Common myeloid progenitor, CD34-positive (primary cell): Measurements from ENCODE around the gene RPAP2.
"Not testable (repeated sequence)": the region's sequence is repeated elsewhere in the genome, so short reads cannot be mapped to it uniquely, and the experiment has no call there.

Source experiments
- CTCF ChIA-PET: fragments of 350-600 bp; sonication (Branson Sonifier 250); formaldehyde crosslinking; loops from one replicate; lab custom pipeline; 2021; ENCODE audit warnings: antibody characterized with exemption; lab: Charles Lee
- POLR2A ChIA-PET: fragments of 350-600 bp; sonication (Branson Sonifier 250); formaldehyde crosslinking; loops from one replicate; lab custom pipeline; 2021; ENCODE audit warnings: antibody characterized with exemption; lab: Charles Lee
- DNase-seq, 3 donors: peaks; one replicate each; pipeline versions ENCODE4 v3.0.0 to v3.0.0-alpha.2; 2013
- H3K27ac ChIP-seq, 2 experiments: 1 replicate in 1 of 2; 2 replicates in 1 of 2; pipeline ENCODE4 v1.7.0; 2013; ENCODE audit warnings: inconsistent platforms in 2 of 2, low read length in 2 of 2, mild to moderate bottlenecking in 2 of 2, low read depth in 1 of 2, moderate library complexity in 1 of 2; ENCODE audit not compliant: severe bottlenecking in 2 of 2, insufficient read depth in 1 of 2, poor library complexity in 1 of 2
- H3K27me3 ChIP-seq, 5 experiments: replicated peaks in 2 of 5; 1 replicate in 3 of 5; 2 replicates in 2 of 5; pipeline versions ENCODE4 v1.6.1 to v1.7.0; 2013; ENCODE audit warnings: low read length in 4 of 5, mild to moderate bottlenecking in 2 of 5, moderate library complexity in 2 of 5, inconsistent platforms in 1 of 5; ENCODE audit not compliant: insufficient read depth in 5 of 5, control insufficient read depth in 4 of 5
- H3K36me3 ChIP-seq, 4 experiments: 1 replicate in 2 of 4; 2 replicates in 2 of 4; pipeline versions ENCODE4 v1.6.1 to v1.7.0; 2013; ENCODE audit warnings: low read length in 3 of 4, control low read depth in 1 of 4, mild to moderate bottlenecking in 1 of 4; ENCODE audit not compliant: control insufficient read depth in 4 of 4, insufficient read depth in 4 of 4
- H3K4me1 ChIP-seq, 4 experiments: 1 replicate in 3 of 4; 2 replicates in 1 of 4; pipeline versions ENCODE4 v1.6.1 to v1.7.1; 2013; ENCODE audit warnings: low read length in 3 of 4, mild to moderate bottlenecking in 3 of 4, control low read depth in 1 of 4, inconsistent platforms in 1 of 4, moderate library complexity in 1 of 4; ENCODE audit not compliant: control insufficient read depth in 4 of 4, insufficient read depth in 4 of 4; ENCODE audit errors: control extremely low read depth in 1 of 4
- H3K4me3 ChIP-seq, 7 experiments: 1 replicate in 4 of 7; 2 replicates in 3 of 7; pipeline versions ENCODE4 v1.5.1 to v1.7.0; 2013; ENCODE audit warnings: mild to moderate bottlenecking in 7 of 7, low read length in 6 of 7, moderate library complexity in 6 of 7, inconsistent platforms in 2 of 7, low read depth in 2 of 7, control low read depth in 1 of 7; ENCODE audit not compliant: insufficient read depth in 4 of 7, control insufficient read depth in 1 of 7; ENCODE audit errors: extremely low read depth in 1 of 7
- H3K9me3 ChIP-seq, 5 experiments: 1 replicate in 4 of 5; 2 replicates in 1 of 5; pipeline versions ENCODE4 v1.6.1 to v1.7.1; 2013; ENCODE audit warnings: low read length in 4 of 5, mild to moderate bottlenecking in 2 of 5, inconsistent platforms in 1 of 5, low read depth in 1 of 5, moderate library complexity in 1 of 5; ENCODE audit not compliant: control insufficient read depth in 4 of 5, insufficient read depth in 2 of 5; ENCODE audit errors: control extremely low read depth in 1 of 5
- WGBS: methylation state at CpG from one replicate; pipeline ENCODE4 v1.1.5; 2013; ENCODE audit not compliant: insufficient coverage; 5-methylcytosine and 5-hydroxymethylcytosine counted together

Gene RPAP2

GRCh38 chr1:92410706-92411105 lies 111.8 kb downstream of the RPAP2 start:
- peak in 2 of 3 donors; percentile 26 to 34 for DNase-seq

DNA sequence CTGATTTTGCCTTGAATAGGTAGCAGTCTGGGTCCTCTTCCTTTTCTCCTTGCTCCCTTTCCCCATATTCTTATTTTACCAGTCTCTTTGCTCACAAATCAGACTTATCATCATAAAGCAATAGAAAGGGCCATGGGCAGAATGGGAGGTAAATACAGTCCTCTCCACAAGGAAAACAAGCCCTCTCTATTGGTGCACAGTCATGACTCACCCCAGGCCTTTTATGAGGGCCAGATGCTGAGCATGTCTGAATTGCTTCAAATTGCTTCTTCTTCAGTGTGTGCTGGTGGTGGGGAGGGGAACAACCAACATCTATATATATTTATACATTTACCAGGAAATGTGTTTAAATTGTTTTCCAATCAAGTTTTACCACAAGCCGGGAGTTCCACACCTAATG lies 112.7 kb downstream of the RPAP2 start:
- Histone ChIP-seq H3K4me1 (peaks cover 5 to 29% (median 23%) of the 10 kb centered on the region in 4 experiments), H3K4me3 (no peak overlapping the region), H3K27me3 (no peaks in the 10 kb centered on the region), H3K27ac (no peak overlapping the region), H3K9me3 (peaks cover 0 to 3% (median 0%) of the 10 kb centered on the region in 5 experiments), H3K36me3 (no peaks in the 10 kb centered on the region)
- DNase-seq, result peak in 2 of 3 donors; percentile 64 to 78
- no CpG with 5 or more reads among the region's 1 CpG for WGBS
- ChIA-PET POLR2A (no interaction called here), CTCF (no interaction called here)

More at GRCh38 chr1:92410706-92411105, 111.8 kb downstream of the RPAP2 start:
- H3K27me3 ChIP-seq, result no peaks in the 10 kb centered on the region
- no peak overlapping the region for H3K4me3 ChIP-seq
- H3K9me3 ChIP-seq, result peaks cover 0 to 3% (median 0%) of the 10 kb centered on the region in 5 experiments
- no peak overlapping the region for H3K27ac ChIP-seq
- no peaks in the 10 kb centered on the region for H3K36me3 ChIP-seq
- ChIA-PET POLR2A (no interaction called here), CTCF (interaction anchor here (1.0 kb wide), 1 partner anchor 12 kb away, joined by 3 read pairs; no protein-coding TSS in a partner anchor)
- 31% methylated on average over 3 of the region's 3 CpGs for WGBS
- H3K4me1 ChIP-seq, result peaks cover 5 to 29% (median 23%) of the 10 kb centered on the region in 4 experiments

DNA sequence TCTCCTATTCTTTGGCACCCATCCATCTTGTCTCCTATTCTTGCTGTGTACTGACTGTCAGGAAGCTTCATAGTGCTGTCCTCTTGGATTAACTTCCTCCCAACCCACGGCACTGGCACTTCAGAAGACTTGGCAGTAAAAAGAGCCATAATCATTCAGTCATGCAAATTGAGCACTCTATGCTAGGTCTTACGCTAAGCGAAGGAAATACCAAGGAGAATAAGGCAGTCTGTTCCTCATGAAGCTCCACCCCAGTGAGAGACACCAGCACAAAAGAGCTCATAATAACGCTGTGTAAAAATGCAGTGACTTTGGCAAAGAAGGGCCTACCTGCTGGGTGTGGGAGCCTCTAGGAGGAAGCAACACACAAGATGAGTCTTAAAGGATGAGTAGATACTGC lies 120.8 kb downstream of the RPAP2 start:
- WGBS, result 95% methylated on average over 3 of the region's 4 CpGs
- POLR2A ChIA-PET, result no interaction called here
- Histone ChIP-seq H3K4me3 (no peak overlapping the region), H3K27me3 (no peaks in the 10 kb centered on the region), H3K4me1 (peaks cover 0 to 11% (median 5%) of the 10 kb centered on the region in 4 experiments), H3K27ac (no peak overlapping the region), H3K36me3 (no peaks in the 10 kb centered on the region), H3K9me3 (no peaks in the 10 kb centered on the region)
- CTCF ChIA-PET, result no interaction called here
- no peak for DNase-seq

DNA sequence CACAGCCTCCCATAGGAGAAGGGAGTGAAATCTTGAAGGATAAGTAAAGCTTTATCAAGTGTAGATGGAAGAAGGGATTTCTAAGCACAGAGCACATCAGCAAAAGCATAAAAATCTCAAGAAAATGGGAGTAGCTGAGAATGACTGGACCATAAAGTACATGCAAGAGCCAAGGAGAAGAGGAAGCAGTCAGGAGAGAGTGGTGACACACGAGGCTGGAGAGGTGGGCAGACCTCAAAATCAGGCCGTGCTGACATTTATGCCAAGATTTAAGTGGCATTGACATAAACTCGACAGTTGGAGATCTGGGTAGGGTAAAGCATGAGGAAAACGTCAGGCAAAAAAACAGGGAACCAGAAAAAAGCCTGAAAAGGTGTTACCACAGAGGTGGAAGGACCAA lies 125.5 kb downstream of the RPAP2 start:
- Histone ChIP-seq H3K27ac (no peak overlapping the region), H3K27me3 (no peaks in the 10 kb centered on the region), H3K4me1 (peaks cover 0 to 13% (median 5%) of the 10 kb centered on the region in 4 experiments), H3K36me3 (no peaks in the 10 kb centered on the region), H3K9me3 (no peaks in the 10 kb centered on the region), H3K4me3 (no peak overlapping the region)
- ChIA-PET CTCF (no interaction called here), POLR2A (no interaction called here)
- 5% methylated on average over 4 of the region's 4 CpGs for WGBS
- DNase-seq, result peak in 2 of 3 donors; percentile 46 to 59

DNA sequence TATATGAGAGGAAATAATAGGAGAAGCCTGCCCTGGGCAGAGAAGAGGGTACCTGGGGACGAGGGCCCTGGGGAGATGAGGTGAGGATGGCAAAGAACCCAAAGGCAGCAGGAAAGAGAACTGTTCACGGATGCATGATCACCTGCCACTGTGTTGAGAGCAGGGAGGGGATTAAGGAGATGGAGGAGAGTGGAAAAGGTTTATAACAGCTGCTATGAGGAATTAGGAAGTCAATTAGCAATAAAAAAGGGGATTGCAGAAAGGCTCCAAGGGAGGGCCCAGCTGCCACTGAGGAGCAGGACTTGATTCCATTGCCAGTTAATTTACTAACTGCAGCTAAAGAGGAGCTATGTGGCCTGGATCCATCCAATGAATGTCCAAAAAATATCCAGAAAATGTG lies 126.8 kb downstream of the RPAP2 start:
- 97% methylated on average over 2 of the region's 2 CpGs for WGBS
- Histone ChIP-seq H3K9me3 (no peaks in the 10 kb centered on the region), H3K27me3 (no peaks in the 10 kb centered on the region), H3K36me3 (no peaks in the 10 kb centered on the region), H3K4me1 (peaks cover 0 to 10% (median 5%) of the 10 kb centered on the region in 4 experiments), H3K27ac (no peak overlapping the region), H3K4me3 (no peak overlapping the region)
- CTCF ChIA-PET, result interaction anchor here (1.0 to 1.3 kb wide), 3 partner anchors 16 to 57 kb away, joined by 3 to 4 read pairs (median 3); no protein-coding TSS in a partner anchor
- DNase-seq, result no peak
- POLR2A ChIA-PET, result no interaction called here

GRCh38 chr1:92430030-92430429 lies 131.2 kb downstream of the RPAP2 start:
- ChIA-PET POLR2A (interaction anchor here (0.6 kb wide), 1 partner anchor 154 kb away, joined by 5 read pairs; no protein-coding TSS in a partner anchor), CTCF (interaction anchor here (2.0 kb wide), 1 partner anchor 12 kb away, joined by 4 read pairs; no protein-coding TSS in a partner anchor)
- Histone ChIP-seq H3K36me3 (no peaks in the 10 kb centered on the region), H3K9me3 (no peaks in the 10 kb centered on the region), H3K27me3 (no peaks in the 10 kb centered on the region), H3K4me1 (no peaks in the 10 kb centered on the region), H3K27ac (no peak overlapping the region), H3K4me3 (no peak overlapping the region)
- no peak for DNase-seq
- no CpG with 5 or more reads among the region's 1 CpG for WGBS

- H3K36me3 ChIP-seq, DNase-seq, H3K4me1 ChIP-seq, H3K27me3 ChIP-seq, H3K9me3 ChIP-seq, POLR2A ChIA-PET, CTCF ChIA-PET, H3K27ac ChIP-seq, H3K4me3 ChIP-seq: not testable (repeated sequence)
- no CpG with 5 or more reads among the region's 1 CpG for WGBS
Measured at GRCh38 chr1:92434572-92434971, 135.7 kb downstream of the RPAP2 start.
